Peyer's patch (tissue), 4 donors: ENCODE measurements around the gene COLEC12. TPM values are rescaled to one million over a fixed set of nuclear protein-coding genes. Genes with fewer than 3 reads are reported as not detected.

Experiments
- DNase-seq, 3 donors: peaks; one replicate each; pipeline ENCODE4 v3.0.0-alpha.2; 2017 to 2019
- H3K27ac ChIP-seq, 4 donors: fragments of 200-600 bp; sonication (generic); one replicate each; pipeline ENCODE4 v1.5.1; 2016 to 2019
- H3K27me3 ChIP-seq, 2 donors: fragments of 200-600 bp; sonication (generic); one replicate each; pipeline ENCODE4 v1.5.1; 2019
- H3K36me3 ChIP-seq, 3 donors: fragments of 200-600 bp; sonication (generic); one replicate each; pipeline ENCODE4 v1.5.1; 2016 to 2019
- H3K4me1 ChIP-seq, 4 donors: fragments of 200-600 bp; sonication (generic); one replicate each; pipeline ENCODE4 v1.5.1; 2016 to 2019
- H3K4me3 ChIP-seq, 4 donors: fragments of 200-600 bp; sonication (generic); 1 replicate in 3 of 4; 2 replicates in 1 of 4; pipeline ENCODE4 v1.5.1; 2016 to 2019; ENCODE audit warnings: mild to moderate bottlenecking in 1 of 4
- H3K9me3 ChIP-seq, 4 donors: fragments of 200-600 bp; sonication (generic); one replicate each; pipeline ENCODE4 v1.5.1; 2016 to 2019; ENCODE audit warnings: mild to moderate bottlenecking in 1 of 4
- CTCF ChIP-seq, 6 experiments: fragments of 450-650 bp in 4 of 6; fragments of 200-600 bp in 2 of 6; sonication (generic) in 1 of 6; IDR thresholded peaks; one replicate each; pipeline ENCODE4 v1.5.1; 2017 to 2019; ENCODE audit warnings: antibody characterized with exemption in 6 of 6, mild to moderate bottlenecking in 3 of 6, moderate library complexity in 1 of 6
- POLR2A ChIP-seq, 2 donors: fragments of 450-650 bp; IDR thresholded peaks; one replicate each; pipeline ENCODE4 v1.5.1; 2017; ENCODE audit warnings: antibody characterized with exemption in 2 of 2, mild to moderate bottlenecking in 2 of 2, moderate library complexity in 2 of 2
- total RNA-seq, 4 donors: library from RNA; depleted of rRNA; stranded (reverse); fragments of >200 nt; gene quantifications; one replicate each; pipeline ENCODE4 v1.1.0, GENCODE V29; 2016

Gene COLEC12
- total RNA-seq, 4 donors from 2014 or later: 0.88 to 7.6 (median 3.8) TPM

DNA sequence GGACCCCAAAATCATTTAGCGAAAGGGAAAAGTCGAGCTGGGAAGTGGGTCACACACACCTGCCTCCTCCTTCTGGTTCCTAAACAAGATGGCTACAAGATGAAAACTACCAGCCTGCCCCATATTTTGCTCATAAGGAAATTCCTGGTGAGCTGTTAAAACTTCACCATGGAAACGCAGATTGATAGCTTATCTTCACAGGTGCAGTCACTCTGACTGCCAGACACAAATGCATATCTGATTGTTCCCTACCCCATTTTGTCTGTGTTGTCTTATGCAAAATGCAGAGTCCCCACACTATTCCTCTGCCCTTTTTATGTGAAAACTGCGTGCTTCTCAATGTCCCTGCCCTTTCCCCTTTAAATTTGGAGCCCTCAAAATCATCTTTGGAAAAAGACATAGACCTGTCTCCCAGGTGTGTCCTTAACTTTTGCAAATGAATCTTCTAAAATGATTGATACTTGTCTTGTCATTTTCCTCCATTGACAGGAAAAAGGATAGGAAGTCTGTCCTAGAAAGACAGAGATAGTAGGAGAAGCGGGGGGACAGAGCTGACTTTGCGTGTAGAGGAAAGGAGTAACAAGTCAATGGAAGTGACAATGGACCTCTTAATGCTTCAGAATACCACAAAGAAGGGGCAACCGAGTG, 193.8 kb downstream of the COLEC12 start:
- Histone ChIP-seq H3K36me3 (no peaks in the 10 kb centered on the region), H3K27ac (no peak overlapping the region), H3K4me1 (no peaks in the 10 kb centered on the region), H3K9me3 (no peaks in the 10 kb centered on the region), H3K27me3 (no peaks in the 10 kb centered on the region), H3K4me3 (no peak overlapping the region)
- no peak for DNase-seq
- TF ChIP-seq POLR2A (IDR thresholded peaks at IDR 0.05): no peak
- TF ChIP-seq CTCF (IDR thresholded peaks at IDR 0.05): no peak

GRCh38 chr18:305003-305501, 195.4 kb downstream of the COLEC12 start:
- H3K27me3 ChIP-seq: no peaks in the 10 kb centered on the region
- H3K36me3 ChIP-seq: no peaks in the 10 kb centered on the region
- no peaks in the 10 kb centered on the region for H3K9me3 ChIP-seq
- no peak overlapping the region for H3K27ac ChIP-seq
- no peak overlapping the region for H3K4me3 ChIP-seq
- TF ChIP-seq POLR2A (IDR thresholded peaks at IDR 0.05) (no peak), CTCF (IDR thresholded peaks at IDR 0.05) (no peak)
- no peak for DNase-seq
- no peaks in the 10 kb centered on the region for H3K4me1 ChIP-seq

GRCh38 chr18:303607-304006, 196.9 kb downstream of the COLEC12 start:
- no peak for DNase-seq
- no peaks in the 10 kb centered on the region for H3K4me1 ChIP-seq
- no peaks in the 10 kb centered on the region for H3K9me3 ChIP-seq
- TF ChIP-seq POLR2A (IDR thresholded peaks at IDR 0.05) (no peak), CTCF (IDR thresholded peaks at IDR 0.05) (no peak)
- H3K27ac ChIP-seq: no peak overlapping the region
- H3K36me3 ChIP-seq: no peaks in the 10 kb centered on the region
- H3K4me3 ChIP-seq: no peak overlapping the region
- no peaks in the 10 kb centered on the region for H3K27me3 ChIP-seq

DNA sequence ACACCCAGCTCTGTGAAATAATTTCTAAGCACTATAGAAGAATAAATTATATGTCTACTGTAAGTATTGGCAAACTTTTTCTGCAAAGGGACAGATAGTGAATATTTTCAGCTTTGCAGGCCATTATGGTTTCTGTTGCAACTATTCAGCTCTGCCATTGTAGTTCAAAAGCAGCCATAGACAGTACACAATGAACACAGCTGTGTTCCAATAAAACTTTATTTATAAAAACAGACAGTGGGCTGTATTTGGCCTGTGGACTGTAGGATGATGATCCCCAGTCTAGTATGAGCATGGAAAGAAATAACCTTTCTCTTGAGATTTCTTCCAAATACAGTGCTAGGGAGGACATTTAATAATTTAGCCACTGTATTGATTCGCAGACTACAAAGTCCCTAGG, 197.5 kb downstream of the COLEC12 start:
- no peak overlapping the region for H3K27ac ChIP-seq
- TF ChIP-seq POLR2A (IDR thresholded peaks at IDR 0.05): no peak
- TF ChIP-seq CTCF (IDR thresholded peaks at IDR 0.05): no peak

GRCh38 chr18:302097-302496, 198.4 kb downstream of the COLEC12 start:
- Histone ChIP-seq H3K4me1 (no peaks in the 10 kb centered on the region), H3K36me3 (no peaks in the 10 kb centered on the region), H3K27me3 (no peaks in the 10 kb centered on the region), H3K9me3 (no peaks in the 10 kb centered on the region), H3K27ac (no peak overlapping the region), H3K4me3 (no peak overlapping the region)
- TF ChIP-seq CTCF (IDR thresholded peaks at IDR 0.05) (no peak), POLR2A (IDR thresholded peaks at IDR 0.05) (no peak)
- DNase-seq: no peak

More for the DNA sequence above, 197.5 kb downstream of the COLEC12 start:
- H3K27me3 ChIP-seq: no peaks in the 10 kb centered on the region
- H3K4me3 ChIP-seq: no peak overlapping the region
- no peaks in the 10 kb centered on the region for H3K36me3 ChIP-seq
- no peak for DNase-seq
- H3K9me3 ChIP-seq: no peaks in the 10 kb centered on the region
- no peaks in the 10 kb centered on the region for H3K4me1 ChIP-seq
